HG02938 (cell line): Measurements from ENCODE around the gene EPSTI1.

Source experiments
- ATAC-seq: cut with Tn5 transposase; IDR thresholded peaks from one replicate; pipeline ENCODE4 v1.9.1; 2021; ENCODE audit warnings: mild to moderate bottlenecking, moderate library complexity; ENCODE audit not compliant: unreplicated experiment

Gene EPSTI1, protein sequence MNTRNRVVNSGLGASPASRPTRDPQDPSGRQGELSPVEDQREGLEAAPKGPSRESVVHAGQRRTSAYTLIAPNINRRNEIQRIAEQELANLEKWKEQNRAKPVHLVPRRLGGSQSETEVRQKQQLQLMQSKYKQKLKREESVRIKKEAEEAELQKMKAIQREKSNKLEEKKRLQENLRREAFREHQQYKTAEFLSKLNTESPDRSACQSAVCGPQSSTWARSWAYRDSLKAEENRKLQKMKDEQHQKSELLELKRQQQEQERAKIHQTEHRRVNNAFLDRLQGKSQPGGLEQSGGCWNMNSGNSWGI

DNA sequence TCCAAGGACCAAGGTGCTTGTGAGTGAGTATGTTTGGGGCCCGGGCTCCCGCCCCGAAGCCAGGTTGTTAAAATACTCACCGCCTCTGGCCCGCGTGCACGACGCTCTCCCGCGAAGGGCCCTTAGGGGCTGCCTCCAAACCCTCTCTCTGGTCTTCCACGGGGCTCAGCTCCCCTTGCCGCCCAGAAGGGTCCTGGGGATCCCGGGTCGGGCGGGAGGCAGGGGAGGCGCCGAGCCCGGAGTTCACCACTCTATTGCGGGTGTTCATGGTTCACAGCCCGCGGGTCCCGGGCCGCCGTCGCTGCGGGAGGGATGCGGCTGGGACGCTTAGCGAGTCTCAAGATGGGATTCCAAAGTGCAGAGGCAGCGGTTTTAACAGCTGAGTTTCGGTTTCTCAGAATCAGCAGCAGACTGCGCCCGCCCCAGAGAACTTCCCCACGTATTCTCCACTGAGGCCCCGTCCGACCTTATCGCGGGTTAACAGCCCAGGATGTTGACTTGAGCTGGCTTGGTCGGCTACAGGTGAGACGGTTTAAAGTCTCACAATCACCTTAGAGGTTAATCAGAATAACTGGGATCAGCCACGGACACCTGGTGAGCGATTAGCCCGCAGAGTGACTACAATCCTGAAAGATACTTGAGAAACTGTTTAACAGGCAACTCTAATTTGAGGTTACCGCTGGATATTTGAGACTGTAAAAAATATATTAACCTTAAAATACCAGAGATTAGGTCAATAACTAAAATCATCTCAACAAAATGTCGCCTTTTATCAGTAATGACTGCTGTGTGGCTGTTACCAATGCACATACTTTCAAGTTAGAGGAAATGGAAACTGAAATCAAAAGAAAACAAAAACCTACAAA is at the start of gene EPSTI1:
TSS of gene EPSTI1 (minus strand) at position 344 of the 866 bp plus-strand sequence. CDS start at position 268, 76 bp downstream.
- peak; percentile 72 for ATAC-seq

DNA sequence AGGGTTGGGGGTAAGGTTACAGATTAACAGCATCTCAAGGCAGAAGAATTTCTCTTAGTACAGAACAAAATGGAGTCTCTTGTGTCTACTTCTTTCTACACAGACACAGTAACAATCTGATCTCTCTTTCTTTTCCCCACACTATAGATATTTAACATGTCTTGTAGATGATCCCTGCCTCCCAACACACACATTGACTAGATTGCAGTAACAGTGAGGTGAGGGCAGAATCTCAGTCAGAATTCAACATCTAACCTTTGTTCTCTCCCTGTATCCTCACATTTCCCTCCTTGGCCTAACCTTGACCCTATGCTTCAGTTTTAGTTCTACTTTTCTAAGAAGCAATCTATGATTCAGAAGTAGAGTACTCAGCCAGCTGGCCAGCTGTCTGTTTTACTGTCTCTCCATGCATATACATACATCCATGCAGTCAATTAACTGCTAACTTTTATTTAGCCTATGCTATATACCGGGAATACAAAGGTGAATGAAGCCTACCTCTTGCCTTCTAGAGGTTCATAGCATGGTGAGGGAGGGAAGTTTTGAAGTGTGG is 49.4 kb upstream of the EPSTI1 start:
- ATAC-seq = peak; percentile 67

DNA sequence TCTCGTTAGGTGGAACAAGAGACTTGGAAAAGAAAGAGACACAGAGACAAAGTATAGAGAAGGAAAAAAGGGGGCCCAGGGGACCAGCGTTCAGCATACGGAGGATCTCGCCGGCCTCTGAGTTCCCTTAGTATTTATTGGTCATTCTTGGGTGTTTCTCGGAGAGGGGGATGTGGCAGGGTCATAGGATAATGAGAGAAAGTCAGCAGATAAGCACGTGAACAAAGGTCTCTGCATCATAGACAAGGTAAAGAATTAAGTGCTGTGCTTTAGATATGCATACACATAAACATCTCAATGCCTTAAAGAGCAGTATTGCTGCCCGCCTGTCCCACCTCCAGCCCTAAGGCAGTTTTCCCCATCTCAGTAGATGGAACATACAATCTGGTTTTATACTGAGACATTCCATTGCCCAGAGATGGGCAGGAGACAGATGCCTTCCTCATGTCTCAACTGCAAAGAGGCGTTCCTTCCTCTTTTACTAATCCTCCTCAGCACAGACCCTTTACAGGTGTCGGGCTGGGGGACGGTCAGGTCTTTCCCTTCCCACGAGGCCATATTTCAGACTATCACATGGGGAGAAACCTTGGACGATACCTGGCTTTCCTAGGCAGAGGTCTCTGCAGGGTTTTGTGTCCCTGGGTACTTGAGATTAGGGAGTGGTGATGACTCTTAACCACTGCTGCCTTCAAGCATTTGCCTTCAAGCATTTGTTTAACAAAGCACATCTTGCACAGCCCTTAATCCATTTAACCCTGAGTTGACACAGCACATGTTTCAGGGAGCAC is 48.7 kb upstream of the EPSTI1 start:
- peak; percentile 23 for ATAC-seq

DNA sequence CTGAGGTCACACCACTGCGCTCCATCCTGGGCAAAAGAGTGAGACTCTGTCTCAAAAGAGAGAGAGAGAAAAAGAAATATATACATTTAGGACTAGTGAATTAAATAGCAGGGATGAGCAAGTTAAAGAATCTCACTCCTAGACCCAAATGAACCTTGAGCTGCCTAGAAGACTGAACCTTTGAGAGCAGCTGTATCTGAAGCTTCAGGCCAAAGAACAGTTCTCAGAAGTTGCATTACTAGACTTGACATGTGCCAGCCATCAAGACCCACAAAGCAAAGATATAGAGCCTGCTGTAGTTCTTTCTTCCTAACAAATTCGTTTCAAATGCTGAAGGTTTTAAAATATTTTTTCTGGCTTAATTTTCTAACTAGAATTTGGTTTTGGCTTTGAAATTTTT is 47.9 kb upstream of the EPSTI1 start:
- ATAC-seq = no peak

DNA sequence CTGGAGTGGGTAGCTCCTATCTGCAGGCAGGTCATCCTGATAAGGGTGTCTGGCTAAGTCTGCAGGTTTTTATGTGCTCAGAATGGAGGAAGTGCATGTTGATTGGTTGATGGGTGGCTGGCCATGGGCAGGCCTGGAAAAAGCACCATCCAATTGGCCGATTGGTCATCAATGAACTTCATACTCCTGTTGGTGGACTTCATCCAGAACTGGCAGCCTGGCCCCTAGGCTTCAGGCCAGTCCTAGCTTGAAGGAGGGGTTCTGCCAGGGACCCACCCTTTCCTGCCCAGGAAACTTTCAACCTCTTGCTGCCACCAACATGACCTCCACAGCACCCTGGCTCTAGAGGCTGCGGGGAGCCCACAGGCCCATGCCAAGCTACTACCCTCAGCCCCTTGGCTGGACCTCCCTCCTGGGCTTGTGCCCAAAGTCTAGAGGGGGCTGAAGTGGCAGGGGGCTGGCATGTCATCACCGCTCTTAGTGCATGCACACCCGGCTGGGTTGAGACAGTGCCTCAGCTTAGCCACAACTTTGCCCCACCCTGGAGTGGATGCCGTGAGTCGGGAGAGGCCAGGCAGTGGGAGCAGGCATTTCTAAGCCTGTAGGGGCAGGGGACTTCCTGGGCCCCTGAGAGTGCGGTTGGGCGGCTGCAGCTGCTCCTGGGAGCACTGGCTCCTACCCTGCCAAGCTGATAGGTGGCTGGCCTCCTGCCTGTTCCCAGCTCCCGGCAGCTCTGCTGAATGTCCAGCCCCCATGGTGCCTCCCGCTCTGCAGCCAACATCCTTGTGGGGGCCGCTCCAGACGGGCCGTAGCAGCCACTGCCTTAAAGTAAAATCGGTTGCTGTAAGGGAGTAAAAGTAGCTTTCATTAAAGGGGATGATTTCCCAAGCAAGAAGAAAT is 44.6 kb upstream of the EPSTI1 start:
- ATAC-seq = no peak

DNA sequence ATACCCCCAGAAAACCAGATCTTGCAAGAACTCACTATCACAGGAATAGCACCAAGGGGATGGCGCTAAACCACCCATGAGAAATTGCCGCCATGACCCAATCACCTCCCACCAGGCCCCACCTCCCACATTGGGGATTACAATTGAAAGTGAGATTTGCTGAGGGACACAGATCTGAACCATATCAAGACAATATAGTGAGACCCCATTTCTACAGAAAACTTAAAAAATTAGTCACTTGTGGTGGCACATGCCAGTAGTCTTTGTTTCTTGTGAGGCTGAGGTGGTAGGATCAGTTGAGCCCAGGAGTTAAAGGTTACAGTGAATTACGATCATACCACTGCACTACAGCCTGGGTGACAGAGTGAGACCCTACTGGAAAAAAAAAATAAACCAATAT is 41.0 kb upstream of the EPSTI1 start:
- no peak for ATAC-seq

DNA sequence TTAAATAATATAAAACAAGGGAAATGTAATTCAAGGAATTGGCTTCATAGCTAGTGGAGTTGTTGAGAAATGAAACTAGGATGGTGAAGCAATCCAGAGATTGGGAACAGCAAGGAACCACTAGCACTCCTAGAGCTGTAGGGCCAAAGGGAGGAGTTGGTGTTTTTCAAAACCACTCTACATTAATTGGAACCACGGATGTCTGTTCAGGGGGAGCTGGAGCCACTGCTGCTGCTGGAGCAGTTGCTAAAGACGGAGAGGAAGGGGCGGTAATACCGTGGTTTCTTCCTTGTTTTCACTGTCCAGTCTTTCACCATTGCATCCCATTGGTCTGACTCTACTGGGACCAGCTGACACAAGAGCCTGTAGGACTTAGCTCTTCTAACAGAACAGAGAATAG is 39.8 kb upstream of the EPSTI1 start:
- no peak for ATAC-seq

DNA sequence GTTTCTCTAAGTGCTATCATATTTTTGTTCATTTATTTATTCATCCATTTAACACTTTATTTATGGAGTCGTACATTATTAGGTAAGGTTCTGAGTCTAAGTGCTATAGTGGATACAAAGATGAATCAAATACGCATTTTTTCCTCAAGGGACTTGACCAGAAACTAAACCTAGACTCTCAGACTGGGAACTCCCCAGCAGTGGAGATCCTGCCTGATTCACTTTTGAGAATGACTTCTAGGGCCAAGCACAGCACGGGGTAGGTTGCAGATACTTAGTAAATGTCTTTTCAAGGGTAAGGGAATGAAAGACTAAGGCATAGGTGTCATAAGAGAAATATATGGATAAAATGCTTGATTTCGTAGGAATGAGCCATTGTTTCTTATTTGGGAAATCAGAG is 38.5 kb upstream of the EPSTI1 start:
- ATAC-seq = no peak

DNA sequence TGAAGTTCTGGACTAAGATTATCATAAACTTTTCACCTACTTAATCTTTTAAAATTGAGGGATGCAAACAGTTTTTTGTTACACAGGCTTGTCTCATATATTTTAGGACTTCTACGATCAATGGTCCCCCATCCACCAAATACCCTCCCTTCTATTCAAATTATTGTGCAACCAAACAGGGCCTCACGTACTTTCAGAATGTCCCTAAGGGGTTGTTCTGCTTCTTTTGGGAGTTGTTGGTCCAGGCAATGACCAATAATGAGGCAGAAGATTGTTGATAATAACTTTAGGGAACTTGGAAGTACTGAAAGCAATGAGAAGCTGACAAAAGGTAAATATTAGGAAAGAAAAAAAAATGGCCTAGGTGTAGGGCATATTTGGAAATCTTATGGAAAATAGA is 34.2 kb upstream of the EPSTI1 start:
- ATAC-seq = no peak

DNA sequence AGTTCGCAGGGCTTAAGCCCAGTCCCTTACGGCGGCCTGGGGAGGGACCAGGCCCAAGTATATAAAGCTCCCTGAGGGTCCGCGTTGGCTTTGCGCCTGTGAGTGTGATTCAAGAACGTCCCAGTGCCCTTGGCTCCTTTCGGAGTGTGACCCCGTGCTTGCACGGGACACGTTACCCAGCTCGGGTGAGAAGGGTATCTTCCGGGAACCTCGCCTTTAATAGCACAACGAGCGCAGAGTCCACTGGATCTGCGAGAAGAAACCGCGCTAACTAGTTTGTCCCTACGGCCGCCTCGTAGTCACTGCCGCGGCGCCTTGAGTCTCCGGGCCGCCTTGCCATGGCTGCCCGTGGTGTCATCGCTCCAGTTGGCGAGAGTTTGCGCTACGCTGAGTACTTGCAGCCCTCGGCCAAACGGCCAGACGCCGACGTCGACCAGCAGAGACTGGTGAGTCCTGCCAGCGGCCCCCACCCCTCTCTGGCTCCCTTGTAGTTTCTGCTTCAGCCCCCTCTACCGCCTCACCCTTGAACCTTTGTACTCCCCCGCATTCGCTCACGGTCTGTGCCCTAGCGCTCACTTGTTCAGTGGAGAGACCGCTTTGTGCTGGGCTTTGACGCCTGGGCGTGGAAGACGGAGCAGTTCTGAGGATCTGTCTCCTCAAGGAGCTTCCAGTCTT is 31.4 kb upstream of the EPSTI1 start, which contains the start of gene DNAJC15:
TSS of gene DNAJC15 (plus strand) at position 298 of the 675 bp plus-strand sequence. CDS start at position 339, 41 bp downstream.
- peak; percentile 83 for ATAC-seq

DNA sequence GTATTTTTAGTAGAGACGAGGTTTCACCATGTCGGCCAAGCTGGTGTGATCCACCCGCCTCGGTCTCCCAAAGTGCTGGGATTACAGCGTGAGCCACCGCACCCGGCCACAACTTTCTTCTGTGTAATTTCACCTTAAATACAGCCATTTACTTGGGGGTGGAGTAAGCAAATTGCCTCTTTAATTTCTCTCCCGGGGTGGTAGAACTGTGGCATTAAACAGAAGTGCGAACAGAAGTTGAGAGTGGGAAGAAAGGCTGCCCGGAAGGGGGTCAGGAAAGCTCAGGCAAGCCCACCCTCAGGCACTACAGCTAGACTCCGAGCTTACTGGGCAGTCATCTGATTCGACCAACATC is 30.9 kb upstream of the EPSTI1 start:
- no peak for ATAC-seq

DNA sequence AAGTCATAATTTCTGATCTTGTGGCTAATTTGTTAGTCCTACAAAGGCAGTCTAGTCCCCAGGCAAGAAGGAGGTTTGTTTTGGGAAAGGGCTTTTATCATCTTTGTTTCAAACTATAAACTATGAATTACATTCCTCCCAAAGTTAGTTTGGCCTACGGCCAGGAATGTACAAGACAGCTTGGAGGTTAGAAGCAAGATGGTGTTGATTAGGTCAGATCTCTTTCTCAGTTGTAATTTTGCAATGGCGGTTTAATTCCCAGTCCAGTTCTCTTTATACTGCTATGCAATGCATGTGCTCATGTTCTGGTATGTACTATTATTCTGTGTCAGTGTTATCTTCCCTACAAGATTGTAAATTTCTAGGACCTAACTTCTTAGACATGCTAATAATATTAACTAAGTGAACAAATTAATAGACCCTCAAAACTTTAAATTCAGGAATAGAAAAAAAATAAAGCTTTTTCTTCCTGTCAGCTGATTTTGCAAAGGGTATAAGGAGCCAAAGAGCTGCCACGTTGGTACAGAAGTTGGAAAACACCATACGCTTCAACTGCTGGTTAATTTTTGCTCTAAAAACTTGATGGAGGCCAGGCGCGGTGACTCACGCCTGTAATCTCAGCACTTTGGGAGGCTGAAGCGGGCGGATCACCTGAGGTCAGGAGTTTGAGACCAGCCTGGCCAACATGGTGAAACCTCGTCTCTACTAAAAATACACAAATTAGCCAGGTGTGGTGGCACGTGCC is 30.1 kb upstream of the EPSTI1 start:
- no peak for ATAC-seq

DNA sequence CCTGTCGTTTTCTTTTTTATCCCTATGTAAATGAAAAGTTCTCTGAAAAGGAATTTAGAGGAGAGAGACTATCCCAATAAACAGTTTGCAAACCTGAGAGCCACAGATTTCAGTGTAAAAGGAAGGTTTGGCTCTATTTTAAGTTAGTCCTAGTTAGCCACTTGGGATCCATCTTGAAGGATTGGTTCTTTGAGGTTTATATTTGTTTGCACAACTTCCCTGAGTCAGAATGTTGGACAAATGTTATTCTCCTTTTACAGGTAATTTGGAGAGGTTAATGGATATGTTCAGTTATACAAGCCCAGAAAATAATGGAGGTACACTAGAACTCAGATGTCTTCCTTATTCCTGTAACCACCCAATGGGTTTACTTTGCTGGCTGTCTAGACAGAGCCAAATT is 28.8 kb upstream of the EPSTI1 start:
- no peak for ATAC-seq

DNA sequence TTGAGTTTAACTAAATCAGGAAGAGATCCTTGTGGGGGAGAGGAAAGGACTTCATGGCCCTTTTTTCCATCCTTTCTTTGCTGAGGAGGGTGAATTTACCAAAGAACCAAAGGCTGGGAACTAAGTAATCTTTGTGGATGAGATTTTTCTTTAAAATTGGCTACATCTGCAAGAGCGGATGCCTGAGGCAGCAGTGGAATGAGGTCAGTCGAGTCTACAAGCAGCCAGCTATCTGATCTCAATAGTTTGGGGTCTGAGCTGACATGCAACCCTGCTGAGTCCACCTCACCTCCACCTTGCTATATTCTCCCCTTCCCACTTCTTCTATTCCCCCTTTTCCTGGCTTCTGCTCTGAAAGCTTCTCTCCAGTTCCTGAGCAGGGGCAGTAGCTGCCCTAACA is 27.8 kb upstream of the EPSTI1 start:
- ATAC-seq = no peak

DNA sequence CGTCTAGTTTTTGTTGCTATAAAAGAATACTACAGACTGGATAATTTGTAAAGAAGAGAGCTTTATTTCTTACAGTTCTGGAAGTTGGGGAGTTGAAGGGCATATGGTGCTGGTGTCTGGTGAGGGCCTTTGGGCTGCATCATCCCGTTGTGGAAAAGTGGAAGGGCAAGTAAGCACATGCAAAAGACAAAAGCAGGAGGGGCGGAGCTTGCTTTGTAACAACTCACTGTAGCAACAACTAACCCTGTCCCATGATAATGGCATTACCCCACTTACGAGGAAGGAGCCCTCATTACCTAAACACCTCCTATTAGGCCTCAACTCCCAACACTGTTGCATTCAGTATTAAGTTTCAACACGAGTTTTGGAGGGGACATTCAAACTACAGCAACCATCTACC is 24.2 kb upstream of the EPSTI1 start:
- no peak for ATAC-seq

DNA sequence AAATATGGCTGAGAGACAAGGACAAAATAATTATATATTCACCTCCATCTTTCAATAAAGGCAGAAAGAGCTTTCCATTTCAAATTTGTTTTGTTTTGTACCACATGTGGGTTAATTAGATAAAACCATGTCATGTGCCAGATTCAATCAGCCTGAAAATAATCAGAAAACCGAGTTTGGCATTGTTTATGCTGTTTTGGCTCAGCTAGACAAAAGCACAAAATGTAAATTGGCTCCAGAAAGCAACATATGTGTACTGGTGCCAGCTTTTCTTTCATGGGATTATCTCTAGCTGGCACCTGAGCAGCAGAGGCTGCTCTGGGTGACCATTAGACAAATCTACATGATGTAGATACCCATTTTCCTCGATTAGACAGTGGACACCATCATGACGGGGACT is 22.1 kb upstream of the EPSTI1 start:
- ATAC-seq = no peak

DNA sequence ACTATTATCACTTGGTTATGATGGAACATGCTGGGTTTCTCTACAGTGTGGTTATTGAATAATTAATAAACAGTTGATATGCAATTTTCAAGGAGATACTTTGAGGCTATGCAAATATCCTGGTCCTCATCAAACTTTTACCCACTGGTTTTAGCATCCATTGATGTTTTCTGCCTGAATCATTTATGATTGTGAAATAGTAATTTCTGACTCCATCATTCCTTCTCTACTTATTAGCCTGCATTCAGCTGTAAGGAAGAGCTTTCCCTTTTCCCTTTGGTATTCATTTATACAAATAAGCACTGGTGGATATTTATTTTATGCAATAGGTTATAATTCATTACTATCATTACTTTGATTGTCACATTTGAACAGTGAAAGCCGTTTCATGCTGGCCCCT is 17.5 kb upstream of the EPSTI1 start:
- no peak for ATAC-seq

DNA sequence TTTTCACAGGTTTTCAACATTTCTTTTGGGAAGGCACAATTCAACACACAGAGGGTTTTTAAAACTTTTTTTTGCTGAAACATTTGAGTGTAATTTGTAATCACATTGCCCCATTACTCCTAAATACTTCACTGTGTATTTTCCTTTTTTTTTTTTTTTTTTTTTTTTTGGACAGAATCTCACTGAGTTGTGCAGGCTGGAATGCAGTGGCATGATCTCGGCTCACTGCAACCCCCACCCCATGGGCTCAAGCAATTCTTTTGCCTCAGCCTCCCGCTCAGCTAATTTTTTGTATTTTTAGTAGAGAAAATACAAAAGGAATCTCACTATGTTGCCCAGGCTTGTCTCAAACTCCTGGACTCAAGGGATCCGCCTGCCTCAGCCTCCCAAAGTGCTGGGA is 16.6 kb upstream of the EPSTI1 start:
- ATAC-seq = no peak
